Pancreas (tissue), 10 donors: Measurements from ENCODE around the gene THYN1. TPM values are rescaled to one million over a fixed set of nuclear protein-coding genes. Genes with fewer than 3 reads are reported as not detected.
A peak's percentile ranks its signal among the peaks of the same experiment; 100 is the strongest.
"Not testable (repeated sequence)": the region's sequence is repeated elsewhere in the genome, so short reads cannot be mapped to it uniquely, and the experiment has no call there.

ENCODE experiments used
- ATAC-seq, 4 donors: fragments of 200-7000 bp; cut with Tn5 transposase; one replicate each; pipeline versions ENCODE4 v1.8.0 to v1.9.1; 2020; ENCODE audit warnings: mild to moderate bottlenecking in 4 of 4, moderate library complexity in 4 of 4
- DNase-seq, 6 donors: peaks; one replicate each; pipeline ENCODE4 v3.0.0-alpha.2; 2020
- FAIRE-seq: peaks from 2 replicates; lab custom pipeline; 2012; peaks lifted over from hg19 to GRCh38; lab: Jason Lieb, UNC
- H3K27ac ChIP-seq, 4 donors: fragments of 200-600 bp; sonication (generic); 1 replicate in 3 of 4; 2 replicates in 1 of 4; pipeline versions ENCODE4 v1.5.0 to v1.8.0; 2020
- H3K27me3 ChIP-seq, 4 donors: fragments of 200-600 bp; one replicate each; pipeline ENCODE4 v1.8.0; 2021
- H3K36me3 ChIP-seq, 3 donors: fragments of 200-600 bp; sonication (generic) in 1 of 3; one replicate each; pipeline versions ENCODE4 v1.5.0 to v1.8.0; 2020 to 2021
- H3K4me1 ChIP-seq, 3 donors: fragments of 200-600 bp; one replicate each; pipeline ENCODE4 v1.8.0; 2021
- H3K4me3 ChIP-seq, 4 donors: fragments of 200-600 bp; sonication (generic) in 2 of 4; one replicate each; pipeline versions ENCODE4 v1.5.0 to v1.8.0; 2020 to 2021
- H3K9me3 ChIP-seq, 4 donors: fragments of 200-600 bp; one replicate each; pipeline ENCODE4 v1.8.0; 2021
- WGBS, 2 donors: extraction: QIAGEN DNeasy Blood & Tissue Kit; methylation state at CpG; one replicate each; pipeline ENCODE4 v1.1.7; 2013; 5-methylcytosine and 5-hydroxymethylcytosine counted together
- intact Hi-C, 3 donors: fragments of 100-400 bp; cut with DNase I; formaldehyde crosslinking; loops; one replicate each; pipeline versions ENCODE4 v1.11.1 to v1.14.2; 2022
- polyA plus RNA-seq, 2 donors: library from polyadenylated mRNA; stranded (reverse); fragments of 200-250 nt; gene quantifications; one replicate each; pipeline ENCODE4 v1.2.3, GENCODE V29; 2013
- total RNA-seq, 6 donors: library from RNA; stranded (reverse); fragmentation: NEBNext Ultra II Directional in 4 of 6; extraction: Animal tissue kit (Norgen Biotek cat#: 25700) in 4 of 6; gene quantifications; one replicate each; pipeline versions ENCODE4 v1.2.1 to v1.2.4, GENCODE V29; 2021 to 2023
- TF ChIP-seq, protein P1 (sequence below), 4 donors: fragments of 200-600 bp; sonication (generic) in 3 of 4; IDR thresholded peaks; one replicate each; pipeline versions ENCODE4 v1.5.0 to v1.8.0; 2021; ENCODE audit warnings: antibody characterized with exemption in 4 of 4
- donor health status: healthy with polysubstance abuse.
- donor health status: DM: no; HTN: no; CAD: no; lungs with moderate emphysema.
- donor health status: DM: no; HTN: no; CAD: no.
- donor health status: control.
- donor health status: control.
- donor health status: Bipolar disorder and iron deficiency.
- donor health status: DM: yes; HTN: yes; CAD: no.
- donor health status: DM: no; HTN: no; CAD: no.
- donor health status: DM: no; HTN: no; CAD: no.
- donor health status: DM: yes; HTN: yes; CAD: no.

Gene THYN1
- total and polyA plus RNA-seq, 8 donors, result 10.3 to 50.0 (median 17.5) TPM

DNA sequence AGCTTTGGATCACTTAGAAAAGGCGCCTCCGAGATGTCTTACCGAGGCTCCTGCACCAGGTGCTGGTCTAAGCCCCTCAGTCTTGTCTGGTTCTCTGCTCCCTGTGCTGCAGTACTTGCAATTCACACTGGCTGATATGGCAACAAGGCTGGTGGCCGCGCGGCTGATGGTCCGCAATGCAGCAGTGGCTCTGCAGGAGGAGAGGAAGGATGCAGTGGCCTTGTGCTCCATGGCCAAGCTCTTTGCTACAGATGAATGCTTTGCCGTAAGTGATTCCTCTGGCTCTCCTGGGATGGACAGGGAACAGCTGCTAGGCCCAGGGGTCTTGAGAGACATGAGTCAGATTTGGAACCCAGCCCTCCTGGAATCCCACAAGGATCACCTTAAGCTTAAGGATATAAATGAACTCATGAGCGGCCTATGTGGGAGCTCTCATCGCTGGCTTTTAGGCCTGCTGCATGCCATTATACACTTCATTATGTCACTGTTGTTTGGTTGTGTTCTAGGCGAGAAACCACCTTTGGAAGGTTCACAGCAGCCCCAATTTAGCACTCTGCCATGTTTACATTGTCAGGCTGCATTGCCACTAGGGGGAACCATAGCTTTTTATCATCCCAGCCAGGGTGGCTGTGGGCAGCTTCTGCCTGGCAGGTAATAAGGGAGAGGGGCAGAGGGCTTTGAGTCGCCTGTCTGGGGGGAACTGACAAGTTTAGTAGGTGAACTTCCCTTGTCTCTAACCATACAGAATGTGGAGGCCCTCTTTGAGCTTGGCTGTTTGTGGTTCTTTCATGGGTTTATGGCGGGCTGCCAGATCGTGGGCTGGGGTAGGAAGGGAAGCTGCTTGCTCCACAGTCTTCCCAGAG lies 8.7 kb upstream of the THYN1 start:
- Histone ChIP-seq H3K4me1 (no peaks in the 10 kb centered on the region), H3K27ac (no peak overlapping the region), H3K27me3 (no peaks in the 10 kb centered on the region), H3K4me3 (no peak overlapping the region), H3K9me3 (no peaks in the 10 kb centered on the region), H3K36me3 (peaks cover 0 to 36% (median 12%) of the 10 kb centered on the region in 3 donors)
- TF ChIP-seq, protein P1, sequence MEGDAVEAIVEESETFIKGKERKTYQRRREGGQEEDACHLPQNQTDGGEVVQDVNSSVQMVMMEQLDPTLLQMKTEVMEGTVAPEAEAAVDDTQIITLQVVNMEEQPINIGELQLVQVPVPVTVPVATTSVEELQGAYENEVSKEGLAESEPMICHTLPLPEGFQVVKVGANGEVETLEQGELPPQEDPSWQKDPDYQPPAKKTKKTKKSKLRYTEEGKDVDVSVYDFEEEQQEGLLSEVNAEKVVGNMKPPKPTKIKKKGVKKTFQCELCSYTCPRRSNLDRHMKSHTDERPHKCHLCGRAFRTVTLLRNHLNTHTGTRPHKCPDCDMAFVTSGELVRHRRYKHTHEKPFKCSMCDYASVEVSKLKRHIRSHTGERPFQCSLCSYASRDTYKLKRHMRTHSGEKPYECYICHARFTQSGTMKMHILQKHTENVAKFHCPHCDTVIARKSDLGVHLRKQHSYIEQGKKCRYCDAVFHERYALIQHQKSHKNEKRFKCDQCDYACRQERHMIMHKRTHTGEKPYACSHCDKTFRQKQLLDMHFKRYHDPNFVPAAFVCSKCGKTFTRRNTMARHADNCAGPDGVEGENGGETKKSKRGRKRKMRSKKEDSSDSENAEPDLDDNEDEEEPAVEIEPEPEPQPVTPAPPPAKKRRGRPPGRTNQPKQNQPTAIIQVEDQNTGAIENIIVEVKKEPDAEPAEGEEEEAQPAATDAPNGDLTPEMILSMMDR (IDR thresholded peaks at IDR 0.05), result peak in 2 of 4 donors; percentile 38 to 44
- ATAC-seq, result peak; percentile 43 to 73 (median 67)
- FAIRE-seq, result no peak
- intact Hi-C loops, result no loop called here
- 86 to 89% methylated on average over 14 of the region's 14 CpGs for WGBS, 2 donors
- DNase-seq, result no peak

DNA sequence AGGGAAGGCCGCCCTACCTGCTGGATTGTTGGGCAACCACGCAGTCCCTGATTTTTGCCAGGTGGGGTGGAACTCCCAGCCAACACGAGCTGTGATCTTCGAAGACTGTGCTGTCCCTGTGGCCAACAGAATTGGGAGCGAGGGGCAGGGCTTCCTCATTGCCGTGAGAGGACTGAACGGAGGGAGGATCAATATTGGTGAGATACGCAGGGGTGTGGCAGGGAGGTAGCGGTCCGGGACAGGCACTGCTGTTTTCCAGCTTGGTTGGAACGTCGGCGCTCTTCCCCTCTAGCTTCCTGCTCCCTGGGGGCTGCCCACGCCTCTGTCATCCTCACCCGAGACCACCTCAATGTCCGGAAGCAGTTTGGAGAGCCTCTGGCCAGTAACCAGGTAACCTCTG lies 7.8 kb upstream of the THYN1 start:
- DNase-seq, result no peak
- TF ChIP-seq, protein P1 (IDR thresholded peaks at IDR 0.05), result no peak
- H3K27me3 ChIP-seq, result no peaks in the 10 kb centered on the region
- no peak for FAIRE-seq
- no peaks in the 10 kb centered on the region for H3K4me1 ChIP-seq
- no peak overlapping the region for H3K27ac ChIP-seq
- H3K4me3 ChIP-seq, result no peak overlapping the region
- no peaks in the 10 kb centered on the region for H3K9me3 ChIP-seq
- ATAC-seq, result no peak
- H3K36me3 ChIP-seq, result peaks cover 0 to 36% (median 12%) of the 10 kb centered on the region in 3 donors
- 88 to 94% methylated on average over 16 of the region's 16 CpGs for WGBS, 2 donors
- intact Hi-C loops, result no loop called here

DNA sequence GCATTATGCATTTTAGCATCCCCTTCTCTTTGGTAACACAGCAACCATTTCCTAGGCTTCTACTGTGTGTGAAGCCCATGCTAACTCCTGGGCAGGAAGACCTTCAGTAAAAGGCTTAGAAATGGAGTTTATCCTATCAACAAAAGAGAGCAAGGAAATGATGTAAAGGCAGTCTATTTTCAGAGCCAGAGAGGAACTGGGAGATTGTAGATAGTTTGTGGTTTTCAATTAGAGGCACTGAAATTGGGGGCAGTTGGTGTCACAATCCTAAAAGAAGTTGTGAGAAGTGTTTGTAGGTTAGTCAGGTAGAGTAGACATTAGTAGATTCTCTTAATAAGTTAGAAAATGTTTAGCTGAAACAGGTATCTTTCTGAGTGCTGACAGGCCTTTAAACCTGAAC lies 7.4 kb upstream of the THYN1 start:
- H3K36me3 ChIP-seq, result peaks cover 0 to 36% (median 12%) of the 10 kb centered on the region in 3 donors

DNA sequence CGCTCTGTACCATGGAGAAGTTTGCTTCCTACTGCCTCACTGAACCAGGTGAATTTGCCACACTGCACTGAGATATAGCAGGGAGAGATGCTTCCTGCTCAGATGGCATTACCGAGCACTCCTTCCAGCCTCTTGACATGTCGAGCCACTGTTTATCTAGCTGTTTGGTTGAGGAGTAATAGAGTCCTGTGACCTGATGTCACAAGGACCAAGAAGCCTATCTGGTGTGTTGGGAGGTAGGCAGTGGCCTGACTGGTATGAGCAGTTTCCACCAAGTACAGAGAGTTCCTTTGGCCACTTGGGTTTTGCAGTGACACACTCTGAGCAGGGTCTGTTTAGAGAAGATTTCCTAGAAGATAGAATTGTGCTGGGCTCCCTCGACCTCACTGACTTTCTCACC lies 5.4 kb upstream of the THYN1 start:
- ATAC-seq (no peak), DNase-seq (no peak), FAIRE-seq (no peak)
- 84 to 88% methylated on average over 4 of the region's 4 CpGs for WGBS, 2 donors
- Histone ChIP-seq H3K36me3 (peaks cover 0 to 36% (median 12%) of the 10 kb centered on the region in 3 donors), H3K4me3 (no peak overlapping the region), H3K4me1 (peaks cover 0 to 10% (median 8%) of the 10 kb centered on the region in 3 donors), H3K27ac (no peak overlapping the region), H3K27me3 (no peaks in the 10 kb centered on the region), H3K9me3 (no peaks in the 10 kb centered on the region)
- intact Hi-C loops, result no loop called here
- TF ChIP-seq, protein P1 (IDR thresholded peaks at IDR 0.05), result no peak

More for the DNA sequence above, 7.4 kb upstream of the THYN1 start:
- intact Hi-C loops, result no loop called here
- no peaks in the 10 kb centered on the region for H3K4me1 ChIP-seq
- H3K4me3 ChIP-seq, result no peak overlapping the region
- H3K27ac ChIP-seq, result no peak overlapping the region
- FAIRE-seq, result no peak
- ATAC-seq, result no peak
- no peaks in the 10 kb centered on the region for H3K9me3 ChIP-seq
- TF ChIP-seq, protein P1 (IDR thresholded peaks at IDR 0.05), result no peak
- no peak for DNase-seq
- no peaks in the 10 kb centered on the region for H3K27me3 ChIP-seq

DNA sequence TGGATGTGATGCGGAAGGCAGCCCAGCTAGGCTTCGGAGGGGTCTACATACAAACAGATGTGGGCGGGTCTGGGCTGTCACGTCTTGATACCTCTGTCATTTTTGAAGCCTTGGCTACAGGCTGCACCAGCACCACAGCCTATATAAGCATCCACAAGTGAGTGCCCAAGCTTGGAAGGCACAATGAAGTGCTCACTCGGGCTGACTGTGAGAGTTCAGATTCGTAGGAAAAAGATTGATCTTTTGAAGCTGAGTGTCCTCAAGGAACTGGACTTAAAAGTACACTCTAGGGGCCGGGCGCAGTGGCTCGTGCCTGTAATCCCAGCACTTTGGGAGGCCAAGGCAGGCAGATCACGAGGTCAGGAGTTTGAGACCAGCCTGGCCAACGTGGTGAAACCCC lies 3.9 kb upstream of the THYN1 start:
- no peak overlapping the region for H3K27ac ChIP-seq
- WGBS, 2 donors, result 91 to 92% methylated on average over 11 of the region's 11 CpGs
- DNase-seq (no peak), FAIRE-seq (no peak), ATAC-seq (no peak)
- H3K4me3 ChIP-seq, result no peak overlapping the region
- H3K27me3 ChIP-seq, result no peaks in the 10 kb centered on the region
- H3K36me3 ChIP-seq, result peaks cover 0 to 35% (median 12%) of the 10 kb centered on the region in 3 donors
- TF ChIP-seq, protein P1 (IDR thresholded peaks at IDR 0.05), result no peak
- peaks cover 0 to 13% (median 8%) of the 10 kb centered on the region in 3 donors for H3K4me1 ChIP-seq
- intact Hi-C loops, result no loop called here
- H3K9me3 ChIP-seq, result no peaks in the 10 kb centered on the region

DNA sequence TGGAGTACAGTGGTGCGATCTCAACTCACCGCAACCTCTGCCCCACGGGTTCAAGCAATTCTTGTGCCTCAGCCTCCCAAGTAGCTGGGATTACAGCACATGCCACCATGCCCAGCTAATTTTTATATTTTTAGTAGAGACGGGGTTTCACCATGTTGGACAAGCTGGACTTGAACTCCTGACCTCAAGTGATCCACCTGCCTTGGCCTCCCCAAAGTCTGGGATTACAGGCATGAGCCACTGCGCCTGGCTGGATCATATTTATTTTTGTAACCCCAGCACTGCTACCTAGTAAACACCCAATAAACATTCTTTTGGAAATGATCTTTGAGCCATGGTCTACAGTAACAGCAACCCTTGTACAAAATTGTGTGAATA lies 2.0 kb upstream of the THYN1 start:
- peaks cover 0 to 17% (median 8%) of the 10 kb centered on the region in 3 donors for H3K4me1 ChIP-seq
- intact Hi-C loops, ATAC-seq: not testable (repeated sequence)

More for the DNA sequence above, 2.0 kb upstream of the THYN1 start:
- not testable (repeated sequence) for DNase-seq, H3K9me3 ChIP-seq, FAIRE-seq, H3K4me3 ChIP-seq, H3K27ac ChIP-seq, H3K27me3 ChIP-seq
- 97 to 99% methylated on average over 5 of the region's 5 CpGs for WGBS, 2 donors
- peaks cover 0 to 25% (median 5%) of the 10 kb centered on the region in 3 donors for H3K36me3 ChIP-seq
